ENCODE data around the gene RPRD1B. TPM values are rescaled to one million over a fixed set of nuclear protein-coding genes. Genes with fewer than 3 reads are reported as not detected.

RPRD1B gene
- total and polyA plus RNA-seq, 2 experiments from 2014 or later = 7.3 to 24.3 TPM

DNA sequence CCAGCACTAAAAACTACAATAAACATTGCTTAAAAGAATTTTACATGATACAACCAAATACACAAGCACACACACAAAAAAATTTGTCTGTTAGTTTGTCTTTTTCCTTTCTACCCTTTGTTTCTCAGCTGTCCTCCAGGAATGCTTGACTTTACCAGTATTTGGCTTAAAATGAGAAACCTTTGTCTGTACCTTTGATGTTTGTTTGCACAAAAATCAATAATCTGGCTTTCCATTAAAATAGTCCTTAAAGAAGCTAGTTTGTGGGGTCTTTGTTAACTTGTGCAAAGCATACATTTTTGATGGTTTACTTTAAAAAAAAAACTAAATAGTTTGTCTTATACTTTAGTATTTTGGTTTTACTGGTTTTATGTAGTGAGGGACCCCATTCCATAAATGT lies 49.3 kb downstream of the RPRD1B start (continued):
- TF ChIP-seq ZNF462 (CRISPR knock-in tag; IDR thresholded peaks at IDR 0.05) (no peak), REST (IDR thresholded peaks at IDR 0.05; ENCODE audit: unreplicated experiment) (no peak), NANOG (IDR thresholded peaks at IDR 0.05; ENCODE audit: borderline replicate concordance) (no peak), ZNF114 (CRISPR knock-in tag; IDR thresholded peaks at IDR 0.05) (no peak), CTCF (conservative IDR thresholded peaks at IDR 0.05; ENCODE audit: low read depth in 2 of 2) (no peak)
